Measurements from ENCODE around the gene POU4F1.

The POU4F1 gene

DNA sequence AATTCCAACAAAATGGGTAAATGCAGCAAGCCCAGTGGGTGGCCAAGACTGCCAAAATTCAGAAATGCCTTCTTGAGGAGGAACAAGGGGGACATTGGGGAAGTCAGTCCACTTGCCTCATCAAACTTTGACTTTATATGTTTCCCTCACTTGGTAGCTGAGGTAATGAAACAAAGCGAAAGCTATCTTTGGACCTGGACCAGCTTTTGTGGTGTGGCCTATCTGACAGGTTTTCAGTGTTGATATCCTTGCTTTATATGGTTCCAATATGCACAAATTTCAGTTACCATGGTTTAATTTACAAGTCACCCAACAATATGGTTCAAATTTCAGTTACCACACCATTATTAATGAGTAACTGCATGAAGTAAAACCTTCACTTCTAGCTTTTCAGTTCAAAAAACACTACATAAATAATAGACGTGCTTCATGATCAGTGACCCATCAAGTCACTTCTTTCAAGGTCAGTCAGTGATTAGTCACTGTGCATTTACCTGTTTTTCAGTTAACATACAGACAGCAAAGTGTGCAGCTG lies 17.7 kb upstream of the POU4F1 start:
- DNase-seq (ENCODE audit: low spot score) = no peak
- H3K27ac ChIP-seq = no peak overlapping the region
- ChIA-PET CTCF (interaction anchor here (0.8 kb wide), 1 partner anchor 230 kb away, joined by 4 read pairs; no protein-coding TSS in a partner anchor), POLR2A (ENCODE audit: low non-redundant PET) (no interaction called here)
- no peak for TF ChIP-seq CTCF (conservative IDR thresholded peaks at IDR 0.05; ENCODE audit: low read depth)

DNA sequence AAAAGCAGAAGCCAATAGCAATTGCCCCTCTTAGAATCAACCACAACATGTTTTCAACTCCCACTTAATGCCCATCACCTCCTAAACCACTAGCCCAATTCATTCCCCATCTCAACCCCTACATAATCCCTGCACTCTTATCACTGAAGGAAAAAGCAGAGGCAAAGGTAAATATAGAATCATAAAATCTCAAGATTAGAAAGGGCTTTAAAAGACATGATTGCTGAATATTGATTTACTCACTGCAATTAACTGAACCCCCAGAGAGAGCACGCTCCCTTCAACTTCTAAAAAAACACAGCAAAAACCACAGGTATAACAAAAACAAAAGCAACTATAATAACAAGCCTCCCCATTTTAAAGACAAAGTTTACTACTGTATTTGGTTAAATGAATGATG lies 15.1 kb upstream of the POU4F1 start:
- H3K27ac ChIP-seq = no peak overlapping the region
- no peak for TF ChIP-seq CTCF (conservative IDR thresholded peaks at IDR 0.05; ENCODE audit: low read depth)
- DNase-seq (ENCODE audit: low spot score) = no peak
- ChIA-PET POLR2A (ENCODE audit: low non-redundant PET) (no interaction called here), CTCF (no interaction called here)

DNA sequence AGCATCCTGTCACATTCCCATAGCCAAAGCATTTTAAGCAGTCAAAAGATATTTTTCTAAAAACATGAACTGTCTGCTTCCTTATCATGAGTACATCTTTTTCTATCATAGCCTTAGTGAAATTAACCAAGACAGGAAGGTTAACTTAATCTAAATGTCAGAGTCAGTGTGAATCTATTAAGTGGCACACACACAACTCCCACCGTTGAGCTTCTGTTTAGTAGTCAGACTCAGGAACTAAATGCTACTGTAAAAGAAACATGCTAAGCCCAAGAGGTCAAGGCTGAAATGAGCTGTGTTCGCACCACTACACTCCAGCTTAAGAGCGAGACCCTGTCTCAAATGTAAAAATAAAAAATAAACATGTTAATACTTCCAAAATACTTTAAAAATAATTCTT lies 7.7 kb upstream of the POU4F1 start:
- ChIA-PET CTCF (no interaction called here), POLR2A (ENCODE audit: low non-redundant PET) (no interaction called here)
- no peak overlapping the region for H3K27ac ChIP-seq
- DNase-seq (ENCODE audit: low spot score) = no peak
- no peak for TF ChIP-seq CTCF (conservative IDR thresholded peaks at IDR 0.05; ENCODE audit: low read depth)

- POLR2A ChIA-PET (ENCODE audit: low non-redundant PET) = no interaction called here
- CTCF ChIA-PET = no interaction called here
- DNase-seq (ENCODE audit: low spot score) = no peak
Observed at GRCh38 chr13:78610381-78610883, 7.1 kb upstream of the POU4F1 start.

GRCh38 chr13:78609464-78610205 lies 6.3 kb upstream of the POU4F1 start:
- TF ChIP-seq CTCF (conservative IDR thresholded peaks at IDR 0.05; ENCODE audit: low read depth) = no peak
- DNase-seq (ENCODE audit: low spot score) = no peak
- ChIA-PET POLR2A (ENCODE audit: low non-redundant PET) (no interaction called here), CTCF (no interaction called here)
- no peak overlapping the region for H3K27ac ChIP-seq

More at GRCh38 chr13:78610381-78610883, 7.1 kb upstream of the POU4F1 start:
- no peak for TF ChIP-seq CTCF (conservative IDR thresholded peaks at IDR 0.05; ENCODE audit: low read depth)
- H3K27ac ChIP-seq = no peak overlapping the region

DNA sequence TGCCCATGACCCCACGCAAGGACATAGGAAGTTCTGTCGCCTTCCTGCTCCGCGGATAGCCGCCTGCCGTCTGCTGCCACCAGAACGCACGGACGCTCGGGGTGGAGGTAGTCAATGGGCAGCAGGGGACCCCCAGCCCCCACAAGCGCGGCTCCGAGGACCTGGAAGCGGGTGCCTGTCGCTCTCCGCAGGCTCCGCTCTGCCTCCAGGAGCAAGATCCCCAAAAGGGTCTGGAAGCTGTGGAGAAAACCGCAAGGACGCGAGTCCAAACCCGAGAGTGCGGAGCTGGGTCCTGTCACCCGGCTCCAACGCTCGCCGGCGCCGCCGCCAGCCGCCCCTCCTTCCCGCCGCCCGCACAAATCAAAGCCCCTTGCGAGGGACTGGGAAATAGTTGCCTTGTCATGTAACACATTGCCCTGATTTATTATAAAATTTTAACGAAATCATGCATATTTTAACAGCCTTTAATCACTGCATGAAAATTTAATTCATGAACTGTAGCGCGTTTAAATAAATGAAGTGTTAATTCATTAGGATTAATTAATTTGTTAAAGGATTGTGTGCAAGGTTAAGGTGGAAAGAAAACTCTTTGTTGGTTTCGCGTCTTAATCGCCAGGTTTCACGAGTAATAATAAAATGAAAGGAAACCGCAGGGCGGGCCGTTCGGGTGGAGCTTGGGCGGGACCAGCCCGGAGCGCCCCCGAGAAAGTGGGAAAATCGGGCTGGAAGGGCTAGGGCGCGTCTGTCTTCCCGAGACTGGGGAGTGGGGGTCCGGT lies 5.5 kb upstream of the POU4F1 start:
- no peak for DNase-seq (ENCODE audit: low spot score)
- ChIA-PET CTCF (interaction anchor here (0.6 kb wide), 1 partner anchor 101 kb away, joined by 3 read pairs; no protein-coding TSS in a partner anchor), POLR2A (ENCODE audit: low non-redundant PET) (no interaction called here)
- TF ChIP-seq CTCF (conservative IDR thresholded peaks at IDR 0.05; ENCODE audit: low read depth) = no peak
- no peak overlapping the region for H3K27ac ChIP-seq

All from RWPE1 (cell line).